AG09319 (cell line): ENCODE measurements around the gene CDK5RAP2.

Source experiments
- DNase-seq: peaks from one replicate; pipeline ENCODE4 v3.0.0-alpha.2; 2010; ENCODE audit warnings: low read depth; ENCODE audit errors: extremely low read depth
- CTCF ChIP-seq: IDR thresholded peaks from 2 replicates; pipeline ENCODE4 v1.5.1; 2011; ENCODE audit warnings: low read depth, mild to moderate bottlenecking, inconsistent platforms, low read length, moderate library complexity

CDK5RAP2 gene

GRCh38 chr9:120384925-120385272 is 195.1 kb downstream of the CDK5RAP2 start:
- no peak for TF ChIP-seq CTCF
- DNase-seq, result no peak

GRCh38 chr9:120383999-120384924 is 195.7 kb downstream of the CDK5RAP2 start:
- no peak for TF ChIP-seq CTCF

GRCh38 chr9:120383611-120383998 is 196.4 kb downstream of the CDK5RAP2 start:
- TF ChIP-seq CTCF, result no peak
- no peak for DNase-seq

More at GRCh38 chr9:120383999-120384924, 195.7 kb downstream of the CDK5RAP2 start:
- peak; percentile 66 for DNase-seq

GRCh38 chr9:120382453-120382852 is 197.5 kb downstream of the CDK5RAP2 start:
- DNase-seq, result no peak
- no peak for TF ChIP-seq CTCF

GRCh38 chr9:120381839-120382238 is 198.1 kb downstream of the CDK5RAP2 start:
- no peak for TF ChIP-seq CTCF

GRCh38 chr9:120379611-120380010 is 200.4 kb downstream of the CDK5RAP2 start:
- TF ChIP-seq CTCF, result no peak
- no peak for DNase-seq

More at GRCh38 chr9:120381839-120382238, 198.1 kb downstream of the CDK5RAP2 start:
- no peak for DNase-seq

GRCh38 chr9:120378680-120379079 is 201.3 kb downstream of the CDK5RAP2 start:
- no peak for TF ChIP-seq CTCF
- DNase-seq, result no peak
